ENCODE results near the gene SPP1. TPM values are rescaled to one million over a fixed set of nuclear protein-coding genes. Genes with fewer than 3 reads are reported as not detected.

The SPP1 gene
- total RNA-seq, 4 donors from 2014 or later = 4.3 to 31.2 (median 19.3) TPM; not detected in 1

GRCh38 chr4:87978681-87979080, 3.2 kb downstream of the SPP1 start:
- Histone ChIP-seq H3K27me3 (no peaks in the 10 kb centered on the region), H3K4me3 (no peak overlapping the region), H3K36me3 (no peaks in the 10 kb centered on the region), H3K27ac (no peak overlapping the region), H3K9me3 (no peaks in the 10 kb centered on the region), H3K4me1 (no peaks in the 10 kb centered on the region)
- no peak for TF ChIP-seq POLR2A (IDR thresholded peaks at IDR 0.05)
- TF ChIP-seq, protein P1, sequence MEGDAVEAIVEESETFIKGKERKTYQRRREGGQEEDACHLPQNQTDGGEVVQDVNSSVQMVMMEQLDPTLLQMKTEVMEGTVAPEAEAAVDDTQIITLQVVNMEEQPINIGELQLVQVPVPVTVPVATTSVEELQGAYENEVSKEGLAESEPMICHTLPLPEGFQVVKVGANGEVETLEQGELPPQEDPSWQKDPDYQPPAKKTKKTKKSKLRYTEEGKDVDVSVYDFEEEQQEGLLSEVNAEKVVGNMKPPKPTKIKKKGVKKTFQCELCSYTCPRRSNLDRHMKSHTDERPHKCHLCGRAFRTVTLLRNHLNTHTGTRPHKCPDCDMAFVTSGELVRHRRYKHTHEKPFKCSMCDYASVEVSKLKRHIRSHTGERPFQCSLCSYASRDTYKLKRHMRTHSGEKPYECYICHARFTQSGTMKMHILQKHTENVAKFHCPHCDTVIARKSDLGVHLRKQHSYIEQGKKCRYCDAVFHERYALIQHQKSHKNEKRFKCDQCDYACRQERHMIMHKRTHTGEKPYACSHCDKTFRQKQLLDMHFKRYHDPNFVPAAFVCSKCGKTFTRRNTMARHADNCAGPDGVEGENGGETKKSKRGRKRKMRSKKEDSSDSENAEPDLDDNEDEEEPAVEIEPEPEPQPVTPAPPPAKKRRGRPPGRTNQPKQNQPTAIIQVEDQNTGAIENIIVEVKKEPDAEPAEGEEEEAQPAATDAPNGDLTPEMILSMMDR (IDR thresholded peaks at IDR 0.05) = no peak
- no peak for DNase-seq

DNA sequence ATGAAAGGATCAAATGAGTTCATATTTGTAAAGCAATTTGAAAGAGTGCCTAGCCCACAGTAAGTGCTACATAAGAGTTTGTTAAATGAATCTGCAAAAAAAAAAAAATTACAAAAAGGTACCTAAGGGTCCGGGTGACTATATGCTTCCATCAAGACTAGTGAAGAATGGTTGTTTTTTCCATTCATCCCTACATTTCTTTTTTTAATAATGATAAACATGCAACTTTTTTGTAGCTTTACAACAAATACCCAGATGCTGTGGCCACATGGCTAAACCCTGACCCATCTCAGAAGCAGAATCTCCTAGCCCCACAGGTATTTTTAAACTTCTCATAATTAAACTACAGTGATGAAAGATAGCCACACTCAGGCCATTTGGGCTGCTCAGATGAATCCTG, 4.3 kb downstream of the SPP1 start:
- Histone ChIP-seq H3K9me3 (no peaks in the 10 kb centered on the region), H3K27ac (no peak overlapping the region), H3K36me3 (no peaks in the 10 kb centered on the region), H3K27me3 (no peaks in the 10 kb centered on the region), H3K4me1 (no peaks in the 10 kb centered on the region), H3K4me3 (no peak overlapping the region)
- TF ChIP-seq, protein P1 (IDR thresholded peaks at IDR 0.05) = no peak
- TF ChIP-seq POLR2A (IDR thresholded peaks at IDR 0.05) = no peak
- DNase-seq = no peak

DNA sequence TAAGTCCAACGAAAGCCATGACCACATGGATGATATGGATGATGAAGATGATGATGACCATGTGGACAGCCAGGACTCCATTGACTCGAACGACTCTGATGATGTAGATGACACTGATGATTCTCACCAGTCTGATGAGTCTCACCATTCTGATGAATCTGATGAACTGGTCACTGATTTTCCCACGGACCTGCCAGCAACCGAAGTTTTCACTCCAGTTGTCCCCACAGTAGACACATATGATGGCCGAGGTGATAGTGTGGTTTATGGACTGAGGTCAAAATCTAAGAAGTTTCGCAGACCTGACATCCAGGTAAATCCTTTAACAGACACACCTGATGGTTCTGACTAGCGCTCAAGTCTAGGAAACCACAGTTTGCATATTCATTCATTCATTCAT, 6.0 kb downstream of the SPP1 start:
- no peaks in the 10 kb centered on the region for H3K9me3 ChIP-seq
- H3K36me3 ChIP-seq = no peaks in the 10 kb centered on the region
- DNase-seq = no peak
- no peaks in the 10 kb centered on the region for H3K27me3 ChIP-seq
- H3K27ac ChIP-seq = no peak overlapping the region
- no peak overlapping the region for H3K4me3 ChIP-seq
- no peaks in the 10 kb centered on the region for H3K4me1 ChIP-seq
- TF ChIP-seq POLR2A (IDR thresholded peaks at IDR 0.05) = no peak
- TF ChIP-seq, protein P1 (IDR thresholded peaks at IDR 0.05) = no peak

- no peaks in the 10 kb centered on the region for H3K9me3 ChIP-seq
- DNase-seq = no peak
- H3K4me3 ChIP-seq = no peak overlapping the region
- no peaks in the 10 kb centered on the region for H3K27me3 ChIP-seq
- no peaks in the 10 kb centered on the region for H3K4me1 ChIP-seq
- H3K36me3 ChIP-seq = no peaks in the 10 kb centered on the region
- TF ChIP-seq, protein P1 (IDR thresholded peaks at IDR 0.05) = no peak
- TF ChIP-seq POLR2A (IDR thresholded peaks at IDR 0.05) = no peak
- no peak overlapping the region for H3K27ac ChIP-seq
Observed at GRCh38 chr4:87982036-87982435, 6.5 kb downstream of the SPP1 start.

DNA sequence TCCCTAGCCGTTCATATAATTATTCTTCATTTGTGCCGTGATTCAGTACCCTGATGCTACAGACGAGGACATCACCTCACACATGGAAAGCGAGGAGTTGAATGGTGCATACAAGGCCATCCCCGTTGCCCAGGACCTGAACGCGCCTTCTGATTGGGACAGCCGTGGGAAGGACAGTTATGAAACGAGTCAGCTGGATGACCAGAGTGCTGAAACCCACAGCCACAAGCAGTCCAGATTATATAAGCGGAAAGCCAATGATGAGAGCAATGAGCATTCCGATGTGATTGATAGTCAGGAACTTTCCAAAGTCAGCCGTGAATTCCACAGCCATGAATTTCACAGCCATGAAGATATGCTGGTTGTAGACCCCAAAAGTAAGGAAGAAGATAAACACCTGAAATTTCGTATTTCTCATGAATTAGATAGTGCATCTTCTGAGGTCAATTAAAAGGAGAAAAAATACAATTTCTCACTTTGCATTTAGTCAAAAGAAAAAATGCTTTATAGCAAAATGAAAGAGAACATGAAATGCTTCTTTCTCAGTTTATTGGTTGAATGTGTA, 7.0 kb downstream of the SPP1 start:
- H3K27ac ChIP-seq = no peak overlapping the region
- H3K27me3 ChIP-seq = no peaks in the 10 kb centered on the region
- TF ChIP-seq, protein P1 (IDR thresholded peaks at IDR 0.05) = no peak
- TF ChIP-seq POLR2A (IDR thresholded peaks at IDR 0.05) = no peak
- DNase-seq = no peak
- H3K9me3 ChIP-seq = no peaks in the 10 kb centered on the region
- no peaks in the 10 kb centered on the region for H3K36me3 ChIP-seq
- H3K4me1 ChIP-seq = no peaks in the 10 kb centered on the region
- no peak overlapping the region for H3K4me3 ChIP-seq

DNA sequence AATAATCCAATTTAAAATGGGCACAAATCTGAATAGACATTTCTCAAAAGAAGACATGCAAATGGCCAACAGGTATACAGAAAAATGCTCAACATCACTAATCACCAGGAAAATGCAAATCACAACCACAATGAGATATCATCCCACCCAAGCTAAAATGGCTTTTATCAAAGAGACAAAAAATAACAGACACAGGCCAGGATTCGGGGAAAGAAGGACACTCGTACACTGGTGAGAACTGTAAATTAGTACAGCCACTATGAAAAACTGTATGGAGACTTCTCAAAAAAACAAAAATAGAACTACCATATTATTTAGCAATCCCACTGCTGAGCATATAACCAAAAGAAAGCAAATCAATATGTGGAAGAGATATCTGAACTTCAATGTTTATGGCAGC, 8.5 kb downstream of the SPP1 start:
- Histone ChIP-seq H3K27ac (no peak overlapping the region), H3K4me3 (no peak overlapping the region), H3K27me3 (no peaks in the 10 kb centered on the region), H3K36me3 (no peaks in the 10 kb centered on the region), H3K9me3 (no peaks in the 10 kb centered on the region), H3K4me1 (no peaks in the 10 kb centered on the region)
- TF ChIP-seq, protein P1 (IDR thresholded peaks at IDR 0.05) = no peak
- TF ChIP-seq POLR2A (IDR thresholded peaks at IDR 0.05) = no peak
- no peak for DNase-seq

Data from Peyer's patch (tissue), 4 donors.